Measurements from ENCODE around the gene AJUBA. TPM values are rescaled to one million over a fixed set of nuclear protein-coding genes. Genes with fewer than 3 reads are reported as not detected.

The AJUBA gene
- 10.7 and 19.0 TPM in 2 replicates for total RNA-seq

GRCh38 chr14:22982477-22983245, at the start of gene AJUBA:
TSS of gene AJUBA (minus strand) at chr14:22982551. CDS start at chr14:22982266, 285 bp downstream.

DNA sequence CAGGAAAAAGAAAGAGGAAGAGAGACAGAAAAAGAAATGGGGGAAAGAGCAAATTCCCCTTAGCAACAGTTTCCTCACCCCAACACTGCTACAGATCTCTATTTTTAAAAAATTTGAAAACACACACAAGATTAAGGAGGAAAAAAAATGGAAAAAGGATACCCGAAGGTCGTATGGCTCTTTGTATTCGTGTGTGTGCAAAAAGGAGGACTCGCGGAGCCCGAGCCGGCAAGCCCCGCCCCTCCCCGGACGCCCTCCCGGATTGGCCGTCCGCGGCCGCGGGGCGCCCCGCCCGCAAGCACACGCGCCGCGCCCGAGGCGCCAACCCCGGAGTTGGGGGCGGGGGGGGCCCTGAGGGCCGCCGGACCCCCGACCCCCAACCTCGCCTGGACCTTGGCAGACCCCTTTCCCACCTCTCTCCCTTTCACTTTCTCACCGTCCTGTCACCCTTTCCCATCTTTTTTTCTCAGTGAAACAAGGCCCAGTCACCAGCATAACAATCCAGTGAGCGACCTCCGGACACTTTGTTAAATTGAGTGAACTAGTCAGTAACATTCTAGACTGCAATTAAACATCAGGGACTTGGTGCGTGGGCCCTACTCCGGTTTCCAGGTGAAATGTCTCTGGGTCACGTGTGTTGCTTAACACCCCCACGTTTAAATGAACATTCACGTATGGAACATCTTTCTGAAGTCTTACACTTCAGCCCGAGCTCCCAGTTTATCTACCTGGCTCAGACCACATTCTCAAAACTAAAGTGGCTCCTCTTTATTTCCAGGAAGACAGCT, 27.8 kb upstream of the AJUBA start, which contains the start of gene C14orf93:
TSS of gene C14orf93 (minus strand) at position 205 of the 788 bp plus-strand sequence. CDS start 11,120 bp downstream, outside the sequence.

GRCh38 chr14:22929104-22929960, 53.0 kb downstream of the AJUBA start, which contains the start of gene PRMT5:
TSS of gene PRMT5 (minus strand) at chr14:22929376. CDS start at chr14:22929361, 15 bp downstream.

Other genes starting within 250 kb of the AJUBA start
- 39.6 and 59.2 TPM in 2 replicates for gene OXA1L, start 215.9 kb downstream of the AJUBA start, total RNA-seq
- 1.9 and 2.6 TPM in 2 replicates for gene SLC7A7, start 167.1 kb downstream of the AJUBA start, total RNA-seq
- 31.1 and 46.6 TPM in 2 replicates for gene MRPL52, start 152.7 kb downstream of the AJUBA start, total RNA-seq
- 378 and 489 TPM in 2 replicates for gene MMP14, start 146.0 kb downstream of the AJUBA start, total RNA-seq
- 56.5 and 78.7 TPM in 2 replicates for gene LRP10, start 110.8 kb downstream of the AJUBA start, total RNA-seq
- gene REM2, start 99.3 kb downstream of the AJUBA start, total RNA-seq, result 0.12 and 0.26 TPM in 2 replicates
- gene RBM23, start 63.4 kb downstream of the AJUBA start, total RNA-seq, result 60.1 and 75.9 TPM in 2 replicates
- 35.3 and 59.3 TPM in 2 replicates for gene PRMT5, start 53.2 kb downstream of the AJUBA start, total RNA-seq
- gene HAUS4, start 25.5 kb downstream of the AJUBA start, total RNA-seq, result 35.9 and 40.2 TPM in 2 replicates
- gene C14orf93, start 27.6 kb upstream of the AJUBA start, total RNA-seq, result 6.2 and 7.5 TPM in 2 replicates
- 167 and 209 TPM in 2 replicates for gene PSMB5, start 52.3 kb upstream of the AJUBA start, total RNA-seq
- not detected in 2 replicates for gene PSMB11, start 59.7 kb upstream of the AJUBA start, total RNA-seq
- 3.0 and 3.4 TPM in 2 replicates for gene CDH24, start 75.0 kb upstream of the AJUBA start, total RNA-seq
- 84.7 and 85.7 TPM in 2 replicates for gene ACIN1, start 112.6 kb upstream of the AJUBA start, total RNA-seq
- 68.8 and 72.7 TPM in 2 replicates for gene C14orf119, start 113.0 kb upstream of the AJUBA start, total RNA-seq
- 0.06 and 0.13 TPM in 2 replicates for gene CIROP, start 122.4 kb upstream of the AJUBA start, total RNA-seq
- not detected in 2 replicates for gene CEBPE, start 136.7 kb upstream of the AJUBA start, total RNA-seq
- 73.6 and 75.6 TPM in 2 replicates for gene SLC7A8, start 201.1 kb upstream of the AJUBA start, total RNA-seq

All from aortic smooth muscle cell (primary cell).